ENCODE measurements around the gene NDUFV2.

NDUFV2 gene

GRCh38 chr18:9130195-9130594, 27.7 kb downstream of the NDUFV2 start:
- Histone ChIP-seq H3K9me3 (ENCODE audit: insufficient read depth, low read length) (no peaks in the 10 kb centered on the region), H3K27me3 (ENCODE audit: low read length) (no peaks in the 10 kb centered on the region), H2AFZ (ENCODE audit: low read depth, low read length, severe bottlenecking) (no peak overlapping the region), H3K4me3 (ENCODE audit: insufficient read depth, low read length, poor library complexity, severe bottlenecking) (no peak overlapping the region), H4K20me1 (ENCODE audit: low read depth, low read length) (0 out of 2 replicates have a peak, but pooled peaks cover 3% of the 10 kb centered on the region), H3K4me2 (ENCODE audit: low read depth, low read length, poor library complexity, severe bottlenecking) (no peak overlapping the region), H3F3A (ENCODE audit: insufficient read depth) (peaks cover 37% of the 10 kb centered on the region), H3K9me2 (replicated peaks; ENCODE audit: insufficient read depth, low read length) (no peaks in the 10 kb centered on the region), H3K27ac (ENCODE audit: low read depth, low read length) (no peak overlapping the region), H3K9ac (ENCODE audit: low read length) (no peak overlapping the region), H3K79me2 (ENCODE audit: insufficient read depth, low read length) (peaks cover 7% of the 10 kb centered on the region; the same call in 1 of the 2 replicates), H3K36me3 (ENCODE audit: low read length) (peaks cover 62% of the 10 kb centered on the region)
- no peak for TF ChIP-seq CTCF (IDR thresholded peaks at IDR 0.05; ENCODE audit: insufficient read depth, low read length, poor library complexity, severe bottlenecking)
- no peak for TF ChIP-seq EZH2phosphoT487 (conservative IDR thresholded peaks at IDR 0.05; ENCODE audit: low read length)

- H3K27ac ChIP-seq (ENCODE audit: low read depth, low read length) = no peak overlapping the region
- no peak overlapping the region for H2AFZ ChIP-seq (ENCODE audit: low read depth, low read length, severe bottlenecking)
- H3K4me3 ChIP-seq (ENCODE audit: insufficient read depth, low read length, poor library complexity, severe bottlenecking) = no peak overlapping the region
- peaks cover 56% of the 10 kb centered on the region for H3K36me3 ChIP-seq (ENCODE audit: low read length)
- H3K9me2 ChIP-seq (replicated peaks; ENCODE audit: insufficient read depth, low read length) = no peaks in the 10 kb centered on the region
- H3K27me3 ChIP-seq (ENCODE audit: low read length) = no peaks in the 10 kb centered on the region
- no peak overlapping the region for H3K4me2 ChIP-seq (ENCODE audit: low read depth, low read length, poor library complexity, severe bottlenecking)
- peaks cover 7% of the 10 kb centered on the region; the same call in 1 of the 2 replicates for H3K79me2 ChIP-seq (ENCODE audit: insufficient read depth, low read length)
- H3K9me3 ChIP-seq (ENCODE audit: insufficient read depth, low read length) = no peaks in the 10 kb centered on the region
- peaks cover 37% of the 10 kb centered on the region for H3F3A ChIP-seq (ENCODE audit: insufficient read depth)
- no peak overlapping the region for H3K9ac ChIP-seq (ENCODE audit: low read length)
- H4K20me1 ChIP-seq (ENCODE audit: low read depth, low read length) = 0 out of 2 replicates have a peak, but pooled peaks cover 3% of the 10 kb centered on the region
- TF ChIP-seq CTCF (IDR thresholded peaks at IDR 0.05; ENCODE audit: insufficient read depth, low read length, poor library complexity, severe bottlenecking) = no peak
- no peak for TF ChIP-seq EZH2phosphoT487 (conservative IDR thresholded peaks at IDR 0.05; ENCODE audit: low read length)
Measured at GRCh38 chr18:9130806-9131205, 28.3 kb downstream of the NDUFV2 start.

GRCh38 chr18:9132628-9133027, 30.1 kb downstream of the NDUFV2 start:
- H4K20me1 ChIP-seq (ENCODE audit: low read depth, low read length) = 0 out of 2 replicates have a peak, but pooled peaks cover 3% of the 10 kb centered on the region
- no peak overlapping the region for H3K27ac ChIP-seq (ENCODE audit: low read depth, low read length)
- no peak overlapping the region for H3K4me2 ChIP-seq (ENCODE audit: low read depth, low read length, poor library complexity, severe bottlenecking)
- no peak overlapping the region for H3K9ac ChIP-seq (ENCODE audit: low read length)
- peaks cover 41% of the 10 kb centered on the region for H3K36me3 ChIP-seq (ENCODE audit: low read length)
- H2AFZ ChIP-seq (ENCODE audit: low read depth, low read length, severe bottlenecking) = no peak overlapping the region
- peaks cover 9% of the 10 kb centered on the region; the same call in 1 of the 2 replicates for H3K79me2 ChIP-seq (ENCODE audit: insufficient read depth, low read length)
- peaks cover 38% of the 10 kb centered on the region for H3F3A ChIP-seq (ENCODE audit: insufficient read depth)
- TF ChIP-seq CTCF (IDR thresholded peaks at IDR 0.05; ENCODE audit: insufficient read depth, low read length, poor library complexity, severe bottlenecking) = no peak
- no peak overlapping the region for H3K4me3 ChIP-seq (ENCODE audit: insufficient read depth, low read length, poor library complexity, severe bottlenecking)
- H3K9me2 ChIP-seq (replicated peaks; ENCODE audit: insufficient read depth, low read length) = no peaks in the 10 kb centered on the region
- H3K9me3 ChIP-seq (ENCODE audit: insufficient read depth, low read length) = no peaks in the 10 kb centered on the region
- no peaks in the 10 kb centered on the region for H3K27me3 ChIP-seq (ENCODE audit: low read length)

Measured in SU-DHL-6 (cell line).